ENCODE data around the gene CDH23.
A peak's percentile ranks its signal among the peaks of the same experiment; 100 is the strongest.

CDH23 gene

DNA sequence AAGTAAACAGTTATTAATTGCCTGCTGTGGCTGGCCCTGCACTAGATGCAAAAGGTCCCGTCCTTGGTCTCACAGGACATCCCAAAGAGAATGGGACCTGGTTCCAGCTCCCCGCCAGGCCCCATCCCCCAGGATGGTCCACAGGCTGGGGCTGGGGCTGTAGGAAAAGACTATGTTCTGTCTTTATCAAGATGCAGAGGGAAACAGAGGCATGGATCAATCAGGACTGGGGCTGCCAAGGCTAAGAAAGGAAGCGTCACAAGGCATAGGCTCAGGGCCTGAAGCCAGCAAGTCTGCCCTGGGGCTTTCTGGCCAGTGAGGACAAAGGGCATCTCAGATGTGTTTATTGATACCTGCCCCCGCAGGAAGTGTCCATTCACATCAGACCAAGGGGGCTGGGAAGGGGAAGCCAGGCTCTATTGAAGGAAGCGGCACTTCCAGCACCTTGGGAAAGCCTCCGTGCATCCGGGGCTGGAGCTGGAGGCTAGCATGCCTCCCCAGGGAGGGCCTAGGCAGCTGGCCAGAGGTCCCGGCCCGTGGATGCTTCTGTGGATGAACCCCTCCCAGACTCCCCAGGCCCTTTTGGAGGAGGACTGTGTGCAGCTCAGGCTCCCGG lies 370.8 kb downstream of the CDH23 start:
- no peak for DNase-seq

DNA sequence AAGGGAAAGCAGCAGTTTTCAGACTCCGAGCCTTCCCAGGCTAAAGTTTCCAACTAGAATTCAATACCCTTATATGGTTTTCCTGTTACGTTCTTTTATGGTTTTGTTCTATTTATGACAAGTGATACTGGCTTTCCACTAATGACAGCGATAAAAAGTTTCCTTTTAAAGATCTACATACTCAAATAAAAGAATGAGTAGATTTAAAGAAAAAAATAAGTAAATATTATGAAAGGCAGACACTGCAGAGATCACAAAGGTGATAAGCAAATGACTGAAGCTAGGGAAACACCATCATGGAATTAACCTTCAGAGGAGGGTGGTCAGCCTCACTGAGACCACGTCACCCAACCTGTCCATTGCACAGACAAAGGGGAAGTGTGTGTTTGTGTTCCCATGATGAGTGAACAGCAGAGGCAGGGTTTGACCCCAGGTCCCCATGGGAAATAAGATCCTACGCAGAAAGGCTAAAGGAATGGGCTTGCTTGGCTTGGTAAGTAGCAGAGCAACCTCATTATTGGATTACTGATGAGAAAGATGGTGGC lies 372.6 kb downstream of the CDH23 start:
- DNase-seq: no peak

DNA sequence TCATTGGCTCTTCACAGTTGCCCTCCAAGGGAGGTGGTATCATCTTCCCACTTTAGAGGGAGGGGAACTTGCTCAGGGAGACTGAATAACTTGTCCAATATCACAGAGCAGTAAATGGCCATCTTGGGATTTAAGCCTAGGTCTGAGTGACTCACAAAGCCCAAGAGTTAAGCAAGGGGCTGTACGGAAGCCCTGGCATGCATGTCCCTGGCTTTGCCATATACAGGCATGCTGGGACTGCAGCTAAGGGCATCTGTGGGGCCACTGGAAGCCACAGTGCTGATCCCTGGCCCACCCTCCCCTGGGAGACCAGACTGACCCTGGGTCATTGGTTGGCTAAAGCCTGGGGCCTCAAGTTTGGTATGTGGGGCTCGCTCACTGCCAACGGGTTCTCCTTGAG lies 373.5 kb downstream of the CDH23 start:
- no peak for DNase-seq

DNA sequence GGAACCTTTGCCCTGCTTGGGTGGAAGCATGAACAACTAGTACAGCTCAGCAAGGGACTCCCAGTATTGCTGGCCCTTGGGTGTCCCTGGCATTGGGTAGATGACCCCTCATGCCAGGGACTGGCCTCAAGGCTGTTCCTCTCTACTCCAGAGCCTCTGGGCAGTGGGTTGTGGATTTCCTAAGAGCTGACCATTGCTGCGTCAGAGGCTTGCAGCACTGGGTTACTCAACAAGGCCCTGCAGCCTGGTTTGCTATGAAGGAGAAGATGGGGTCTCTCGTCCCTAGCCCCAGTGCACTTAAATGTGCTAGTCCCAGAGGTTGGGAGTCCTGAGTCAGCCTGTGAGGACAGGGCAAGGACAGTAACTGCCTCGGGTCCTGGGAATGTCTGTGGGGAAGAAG lies 374.1 kb downstream of the CDH23 start:
- no peak for DNase-seq

DNA sequence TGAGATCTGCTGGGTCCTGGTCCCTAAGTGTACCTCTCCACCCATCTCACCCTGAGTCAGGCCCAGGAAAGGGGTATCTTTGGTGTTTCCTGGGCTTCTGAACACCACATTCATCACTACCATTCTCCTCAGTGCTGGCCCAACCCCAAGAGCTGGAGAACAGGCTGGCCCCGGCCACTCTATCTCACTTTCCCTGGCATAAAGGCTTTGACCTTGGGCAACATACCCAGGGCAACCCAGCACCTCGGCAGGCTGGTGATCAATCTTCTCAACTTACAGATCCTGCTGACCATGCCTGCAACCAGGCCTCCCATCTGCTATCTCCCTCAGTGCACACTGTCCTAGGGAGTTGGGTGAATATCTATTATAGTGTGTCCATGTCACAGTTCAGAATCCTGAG lies 374.5 kb downstream of the CDH23 start:
- DNase-seq: no peak

DNA sequence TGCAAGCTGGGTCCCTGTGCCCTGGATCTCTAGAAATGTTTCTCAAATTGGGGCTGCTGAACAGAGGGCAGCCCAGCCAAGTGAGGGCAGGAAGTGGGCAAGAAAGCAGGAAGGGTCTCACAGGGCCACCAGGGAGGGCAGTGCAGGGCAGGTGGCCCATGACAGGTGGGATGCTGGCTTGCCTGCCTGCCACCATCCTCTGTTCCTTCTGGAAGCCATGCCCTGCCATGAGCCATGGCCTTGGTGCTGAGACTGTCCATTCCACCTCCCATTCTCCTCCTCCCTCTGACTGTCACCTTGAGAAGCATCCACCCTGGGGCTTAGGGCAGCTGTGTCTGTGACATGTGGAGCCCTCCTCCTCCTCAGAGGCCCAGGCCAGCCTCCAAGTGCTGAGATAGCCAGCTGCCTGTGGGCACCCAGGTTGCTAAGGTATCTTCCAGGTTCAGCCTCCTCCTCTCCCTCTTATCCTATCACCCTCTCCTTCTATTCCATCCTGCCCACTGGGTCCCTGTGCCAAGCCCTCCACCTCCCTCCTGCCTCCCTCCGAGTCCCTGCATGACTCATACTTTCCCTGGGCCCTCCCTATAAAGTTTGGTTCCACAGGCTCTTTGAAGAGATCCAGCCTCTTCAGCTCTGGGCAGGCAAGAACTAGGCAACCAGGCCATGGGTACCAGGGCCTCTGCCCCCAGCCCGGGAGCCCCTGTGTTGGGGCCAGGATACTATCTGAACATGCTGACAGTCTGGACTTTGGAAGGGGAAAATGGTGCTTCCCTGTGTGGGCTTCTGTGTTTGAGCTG lies 375.3 kb downstream of the CDH23 start:
- no peak for DNase-seq

DNA sequence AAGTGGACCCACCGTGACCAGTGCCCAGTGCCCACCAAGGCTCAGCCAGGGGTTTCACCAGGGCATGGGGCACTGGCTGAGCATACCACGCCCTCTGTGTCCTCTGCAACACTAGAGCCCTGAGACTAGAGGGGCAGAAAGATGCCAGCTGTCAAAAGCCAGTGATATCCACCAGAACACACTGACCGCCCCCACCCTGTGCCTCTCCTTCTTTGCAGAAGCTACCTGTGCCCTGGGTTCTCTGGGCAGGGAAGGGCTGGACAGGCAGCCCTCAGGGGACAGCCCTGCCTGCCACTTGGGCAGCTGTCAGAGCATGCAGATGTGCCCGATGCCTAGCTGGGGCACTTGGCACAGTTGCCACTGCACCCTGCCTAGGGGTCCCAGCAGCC lies 376.1 kb downstream of the CDH23 start:
- DNase-seq: no peak

DNA sequence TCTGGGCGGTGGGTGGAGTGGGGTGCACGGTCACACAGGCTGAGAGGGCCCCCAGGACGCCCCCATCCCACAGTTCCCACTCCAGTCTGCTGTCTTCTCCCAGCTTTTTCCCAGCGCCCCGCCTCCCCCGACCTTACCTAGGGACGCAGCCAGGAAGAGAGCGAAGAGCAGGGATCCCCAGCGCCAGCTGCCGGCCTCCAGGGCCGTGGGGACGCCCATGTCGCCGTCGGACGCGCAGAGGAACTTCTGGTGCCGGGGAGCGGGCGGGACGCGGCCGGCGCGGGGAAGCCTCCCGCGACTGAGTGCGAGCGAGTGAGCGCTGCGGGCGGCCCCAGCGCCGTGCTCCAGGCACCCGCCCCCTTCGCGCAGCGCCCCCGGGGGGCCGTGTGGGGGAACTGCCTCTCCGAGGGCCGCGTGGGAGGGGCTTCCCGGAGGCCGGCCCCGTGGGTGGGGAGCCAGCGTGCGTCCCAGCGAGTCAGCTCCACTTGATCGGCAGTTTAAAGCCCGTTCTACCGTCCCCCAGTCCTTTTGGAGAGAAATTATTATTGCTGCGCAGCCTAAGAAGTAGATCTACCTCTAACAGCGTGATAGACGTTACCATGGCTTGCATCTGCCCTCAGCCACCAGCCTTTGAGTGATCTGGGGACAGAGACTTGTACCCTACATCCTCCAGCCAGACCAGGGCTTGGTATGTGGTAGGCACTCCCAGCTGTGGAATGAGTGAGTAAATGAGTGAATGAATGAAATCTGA lies 376.7 kb downstream of the CDH23 start, which contains the start of gene VSIR:
Gene VSIR (minus strand): TSS at position 300 of the 751 bp plus-strand sequence. CDS start 81 bp downstream, at position 219.
- peak; percentile 58 for DNase-seq

DNA sequence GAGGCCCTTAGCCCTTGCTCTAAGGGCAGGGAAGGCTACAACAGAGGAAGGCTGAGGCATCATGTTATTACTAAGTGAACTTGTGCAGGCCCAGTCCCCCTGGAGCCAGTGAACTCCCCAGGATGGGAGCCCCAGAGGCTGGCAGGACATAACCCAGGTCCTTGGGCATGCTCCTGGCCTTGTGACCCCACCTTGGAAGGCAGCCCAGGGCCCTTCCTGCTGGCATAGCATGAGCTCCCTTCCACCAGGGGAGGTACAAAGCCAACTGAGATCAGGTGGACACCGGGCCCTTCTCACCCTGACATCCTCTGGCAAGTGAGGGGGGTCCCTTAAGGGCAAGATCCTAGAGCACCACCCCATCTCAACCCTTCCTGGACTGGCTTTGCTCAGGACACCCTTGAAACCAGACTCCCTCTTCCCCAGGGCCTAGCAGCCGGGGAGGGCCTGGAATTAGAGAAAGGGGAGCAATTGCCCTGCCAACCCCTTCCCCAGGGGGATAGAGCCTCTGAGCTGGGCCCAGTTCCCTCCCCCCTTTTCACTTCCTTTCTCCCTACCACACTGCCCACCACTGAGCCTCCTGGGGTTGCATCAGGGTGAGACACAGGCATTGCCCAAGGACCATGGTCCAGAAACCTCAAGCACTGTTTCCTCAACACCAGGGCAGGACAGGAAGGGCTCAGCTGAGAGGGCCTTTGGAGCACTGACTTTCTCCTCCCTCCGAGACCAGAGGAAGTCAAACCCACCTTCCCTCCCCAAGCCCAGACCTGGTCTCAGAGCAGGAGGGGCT lies 378.4 kb downstream of the CDH23 start:
- no peak for DNase-seq

DNA sequence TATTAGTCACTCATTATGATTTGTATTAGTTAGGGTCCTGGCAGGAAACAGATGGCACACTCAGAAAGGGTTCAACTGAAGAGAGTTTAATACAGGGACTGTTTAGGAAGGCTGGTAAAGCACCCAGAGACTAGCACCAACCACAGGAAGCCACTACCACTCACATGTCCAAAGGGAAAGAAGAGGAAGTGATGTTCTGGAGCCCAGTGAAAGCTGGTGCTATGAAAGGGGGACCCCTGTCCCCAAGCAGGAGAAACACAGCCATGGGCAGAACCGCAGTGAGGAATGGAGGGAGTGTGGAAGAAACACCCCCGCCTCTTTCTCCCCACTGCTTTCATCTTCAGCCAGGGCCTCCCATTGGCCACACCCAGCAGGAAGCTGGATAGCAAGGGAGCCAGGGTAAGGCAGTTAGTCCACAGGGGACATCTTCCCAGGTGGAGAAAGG lies 379.8 kb downstream of the CDH23 start:
- no peak for DNase-seq

DNA sequence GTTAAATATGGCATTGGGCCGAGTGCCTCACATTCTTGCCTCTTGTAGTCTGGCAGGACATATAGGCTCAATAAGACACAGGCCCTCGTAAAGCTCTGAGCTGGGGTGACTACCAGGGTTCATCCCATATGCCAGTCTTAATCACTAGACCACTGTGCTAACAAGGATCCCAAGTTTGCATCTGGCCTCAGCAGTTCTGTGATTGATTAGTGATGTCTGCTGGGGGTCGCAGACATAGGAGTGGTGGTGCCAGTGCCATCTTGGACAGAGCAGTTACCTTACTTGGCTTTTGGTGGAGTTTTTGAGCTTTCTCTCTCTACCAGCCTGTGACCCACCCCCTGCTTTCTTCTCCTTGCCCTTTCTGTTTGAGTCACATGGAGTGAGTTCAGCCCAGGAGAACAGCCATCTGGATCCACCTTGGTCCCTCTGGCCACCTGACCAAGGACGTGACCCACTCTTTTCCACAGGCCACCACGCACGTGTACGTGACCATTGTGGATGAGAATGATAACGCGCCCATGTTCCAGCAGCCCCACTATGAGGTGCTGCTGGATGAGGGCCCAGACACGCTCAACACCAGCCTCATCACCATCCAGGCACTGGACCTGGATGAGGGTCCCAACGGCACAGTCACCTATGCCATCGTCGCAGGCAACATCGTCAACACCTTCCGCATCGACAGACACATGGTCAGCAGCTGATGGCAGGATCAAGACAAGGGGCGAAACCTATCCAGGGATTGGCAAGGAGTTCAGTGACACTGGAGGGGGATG lies 380.7 kb downstream of the CDH23 start:
- no peak for DNase-seq

DNA sequence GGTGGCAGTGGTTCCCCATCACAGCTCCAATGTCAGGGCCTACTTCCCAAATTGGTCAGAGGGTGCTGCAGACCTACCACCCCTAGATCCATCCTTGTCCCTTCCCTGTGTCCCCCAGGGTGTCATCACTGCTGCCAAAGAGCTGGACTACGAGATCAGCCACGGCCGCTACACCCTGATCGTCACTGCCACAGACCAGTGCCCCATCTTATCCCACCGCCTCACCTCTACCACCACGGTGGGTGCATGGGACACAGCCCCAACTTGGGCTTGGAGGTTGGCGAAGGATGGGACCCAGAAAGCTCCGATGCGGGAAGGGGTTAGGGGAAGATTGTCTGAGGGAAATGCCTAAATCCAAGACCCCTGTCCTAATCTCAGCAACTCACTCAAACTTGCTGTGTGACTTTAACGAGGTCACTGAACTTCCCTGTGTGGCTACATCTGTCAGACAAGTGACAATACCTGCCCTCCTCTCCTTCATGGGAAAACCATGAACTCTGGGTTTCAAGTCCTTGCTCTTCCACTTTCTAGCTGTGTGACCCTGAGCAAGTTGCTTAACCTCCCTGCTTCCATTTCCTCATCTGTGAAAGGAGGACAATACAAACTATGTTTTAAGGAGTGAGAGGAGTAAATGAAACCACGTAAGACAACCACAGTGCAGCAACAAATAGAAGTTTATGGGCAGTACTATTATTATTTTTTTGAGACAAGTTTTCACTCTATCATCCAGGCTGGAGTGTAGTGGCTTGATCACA lies 381.5 kb downstream of the CDH23 start:
- DNase-seq: no peak

DNA sequence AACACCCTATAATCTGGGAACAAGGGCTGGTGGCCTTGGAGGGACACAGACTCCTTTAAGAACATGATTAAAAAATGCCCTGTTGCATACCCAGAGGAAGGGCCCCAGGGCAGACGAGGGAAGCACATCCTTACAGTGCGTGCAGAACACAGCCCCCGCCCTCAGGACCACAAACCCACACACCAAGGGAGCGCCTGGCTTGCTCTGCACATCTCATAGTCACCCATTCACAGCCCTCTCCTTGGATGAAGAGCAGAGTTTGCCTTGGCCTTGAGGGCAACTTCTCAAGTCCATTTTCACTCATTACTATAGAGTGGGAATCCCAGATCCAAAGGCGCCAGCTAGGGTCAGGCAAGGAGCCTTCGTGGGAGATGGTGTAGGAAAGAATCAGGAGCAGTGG lies 382.9 kb downstream of the CDH23 start:
- DNase-seq: no peak

DNA sequence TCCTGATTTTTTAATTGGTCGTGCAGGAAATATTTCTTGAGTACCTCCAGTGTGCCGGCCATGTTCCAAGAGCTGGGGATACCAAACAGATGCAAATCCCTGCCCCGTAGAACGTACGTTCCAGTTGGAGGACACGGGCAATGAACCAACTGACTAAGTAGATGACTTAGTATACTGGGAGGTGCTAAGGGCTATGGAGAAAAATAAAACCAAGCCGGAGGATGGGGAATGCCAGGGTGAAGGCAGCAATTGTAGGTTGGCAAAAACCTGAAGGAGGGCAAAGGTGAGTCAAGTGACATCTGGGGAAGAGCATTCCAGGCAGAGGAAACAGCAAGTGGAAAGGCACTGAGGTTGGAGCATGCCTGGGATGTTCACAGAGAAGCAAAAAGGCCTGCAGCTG lies 383.4 kb downstream of the CDH23 start:
- DNase-seq: no peak

DNA sequence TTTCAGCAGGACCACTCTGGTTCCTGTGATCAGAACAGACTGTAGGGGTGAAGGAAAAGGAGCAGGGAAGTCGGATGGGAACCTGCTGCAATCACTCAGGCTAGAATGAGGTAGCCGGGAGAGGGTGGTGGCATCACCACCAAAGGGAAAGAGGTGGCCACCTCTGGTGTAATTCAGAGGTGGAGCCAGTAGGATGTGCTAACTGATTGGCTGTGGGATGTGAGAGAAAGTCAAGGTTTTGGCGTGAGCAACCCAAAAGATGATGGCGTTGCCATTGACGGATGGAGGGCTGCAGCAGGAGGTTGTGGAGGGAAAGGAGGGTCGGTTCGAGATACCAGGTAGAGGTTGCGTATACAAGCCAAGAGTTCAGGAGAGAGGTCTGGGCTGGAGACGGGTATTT lies 384.0 kb downstream of the CDH23 start:
- DNase-seq: no peak

DNA sequence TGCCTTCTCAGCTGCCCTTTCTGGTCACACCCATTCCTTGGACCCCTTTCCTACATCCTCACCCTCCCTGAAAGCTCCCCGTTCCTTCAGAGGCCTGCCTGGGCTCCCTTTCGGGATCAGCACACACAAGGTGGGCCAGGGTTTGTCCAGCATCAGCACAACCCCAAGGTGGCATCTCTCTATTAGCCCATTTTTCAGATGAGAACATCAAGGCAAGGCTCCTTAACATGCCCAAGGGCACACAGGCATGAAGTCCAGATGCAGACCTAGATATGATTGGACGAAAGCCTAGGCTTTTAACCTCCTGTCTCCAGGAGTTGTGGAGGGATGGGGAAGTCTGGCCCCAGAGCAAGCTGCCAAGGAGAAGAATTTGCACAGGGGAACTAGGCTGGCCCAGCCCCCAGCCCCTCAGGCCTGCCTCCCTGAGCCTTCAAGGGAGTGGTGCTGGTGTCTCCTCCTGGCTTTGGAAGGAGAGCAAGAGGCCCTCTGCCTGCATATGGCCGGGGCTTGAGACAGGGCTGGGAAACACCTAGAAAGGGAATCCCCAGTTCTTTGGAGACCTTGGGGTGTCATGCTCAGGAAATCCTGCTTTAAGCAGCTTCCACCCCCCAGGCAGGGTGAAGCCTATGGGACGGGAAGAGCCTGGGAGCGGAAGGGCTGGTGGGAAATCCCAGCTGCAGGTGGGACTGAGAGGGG lies 385.6 kb downstream of the CDH23 start:
- DNase-seq: no peak

DNA sequence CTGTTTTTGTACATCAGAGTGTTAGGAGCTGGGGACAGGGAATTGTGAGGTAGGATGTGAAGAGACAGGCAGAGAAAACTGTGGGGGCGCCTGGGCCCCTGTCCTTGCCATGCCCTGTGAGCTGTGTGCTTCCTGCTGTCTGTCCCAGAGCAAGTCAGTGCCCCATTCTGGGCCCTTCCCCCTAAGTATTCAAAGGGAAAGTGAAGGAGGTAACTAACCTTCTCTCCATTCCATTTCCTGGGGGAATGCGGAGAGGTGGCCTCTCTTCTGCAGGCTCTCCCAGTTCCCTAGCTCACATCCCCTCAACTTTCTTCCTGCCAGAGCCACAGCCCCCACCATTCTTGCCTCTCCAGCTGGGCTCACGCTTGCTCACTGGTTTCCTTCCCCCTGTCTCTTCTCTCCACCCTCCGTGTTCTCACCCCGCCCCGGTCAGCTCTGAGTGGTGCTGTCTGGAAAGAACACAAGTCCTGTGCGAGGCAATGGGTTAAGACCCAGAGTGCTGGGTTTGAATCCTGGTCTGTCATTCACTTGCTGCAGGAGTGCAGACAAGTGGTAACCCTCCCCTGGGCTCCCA lies 386.3 kb downstream of the CDH23 start:
- no peak for DNase-seq

DNA sequence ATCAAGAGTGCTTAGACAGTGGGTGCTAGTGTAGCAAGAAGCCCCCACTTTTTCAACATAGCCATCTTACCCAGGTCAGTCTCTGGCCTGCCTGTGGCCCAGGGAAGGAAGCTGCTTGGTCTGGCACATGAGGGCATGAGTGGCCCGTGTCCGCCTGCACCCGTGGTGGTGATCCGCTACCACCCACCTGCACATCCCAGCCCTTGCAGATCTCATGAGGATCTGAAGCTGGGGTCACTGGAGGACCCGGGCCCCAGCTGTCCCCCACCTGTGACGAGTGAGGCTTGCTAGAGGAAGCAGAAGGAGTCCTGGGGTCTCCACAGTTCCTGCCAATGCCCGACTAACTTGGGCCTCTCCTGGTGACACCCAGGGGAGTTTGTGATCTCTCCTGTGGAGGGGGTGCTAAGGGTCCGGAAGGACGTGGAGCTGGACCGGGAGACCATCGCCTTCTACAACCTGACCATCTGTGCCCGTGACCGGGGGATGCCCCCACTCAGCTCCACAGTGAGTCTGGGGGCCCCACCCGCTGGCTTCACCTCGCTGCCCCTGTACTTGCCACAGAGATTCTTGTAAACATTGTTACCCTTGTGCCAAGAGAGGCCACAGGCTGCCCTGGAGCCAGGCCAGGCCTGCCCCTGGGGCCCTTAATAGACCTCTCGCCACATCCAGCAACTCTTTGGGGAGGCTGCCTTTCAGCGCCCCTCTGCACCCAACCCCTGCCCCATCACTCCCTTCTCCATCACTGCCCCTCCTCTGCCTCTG lies 387.4 kb downstream of the CDH23 start:
- DNase-seq: no peak

DNA sequence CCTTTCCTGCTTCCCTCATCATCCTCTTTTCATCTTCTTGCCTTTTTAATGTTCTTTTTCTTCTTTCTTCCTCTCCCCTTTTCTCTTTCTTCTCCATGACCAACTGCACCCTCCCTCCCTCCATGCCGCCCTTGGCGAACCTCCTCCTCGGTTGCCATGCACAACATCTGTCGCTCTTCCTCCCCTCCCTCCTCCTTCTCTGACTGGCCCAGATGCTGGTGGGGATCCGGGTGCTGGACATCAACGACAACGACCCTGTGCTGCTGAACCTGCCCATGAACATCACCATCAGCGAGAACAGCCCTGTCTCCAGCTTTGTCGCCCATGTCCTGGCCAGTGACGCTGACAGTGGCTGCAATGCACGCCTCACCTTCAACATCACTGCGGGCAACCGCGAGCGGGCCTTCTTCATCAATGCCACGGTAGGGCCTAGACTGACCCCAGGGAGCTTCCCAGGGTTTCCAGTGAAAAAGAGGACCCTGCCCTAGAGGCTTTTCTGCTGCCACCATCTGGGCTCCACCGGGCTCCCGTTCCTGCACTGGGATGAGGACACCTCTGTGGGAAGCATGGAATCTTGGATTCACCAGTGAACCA lies 388.1 kb downstream of the CDH23 start:
- no peak for DNase-seq
